Activated CD8-positive, alpha-beta T cell treated with anti-CD3 and anti-CD28 coated beads, Interleukin-2, amount 10 ng/mL, durations not matched to agents 7 days and 5 days (primary cell): ENCODE measurements around the gene SHD. TPM values are rescaled to one million over a fixed set of nuclear protein-coding genes. Genes with fewer than 3 reads are reported as not detected.
A peak's percentile ranks its signal among the peaks of the same experiment; 100 is the strongest.
"Not testable (repeated sequence)": the region's sequence is repeated elsewhere in the genome, so short reads cannot be mapped to it uniquely, and the experiment has no call there.

Source experiments
- ATAC-seq: fragments of 150-1000 bp; cut with Tn5 transposase; one replicate; pipeline ENCODE4 v1.10.0; 2021; ENCODE audit warnings: moderate library complexity
- CTCF ChIA-PET: fragments of 350-600 bp; sonication (Branson Sonifier 250); formaldehyde crosslinking; loops from one replicate; lab custom pipeline; 2021; ENCODE audit warnings: antibody characterized with exemption; lab: Charles Lee
- POLR2A ChIA-PET: fragments of 350-600 bp; sonication (Branson Sonifier 250); formaldehyde crosslinking; loops from one replicate; lab custom pipeline; 2021; ENCODE audit warnings: antibody characterized with exemption; lab: Charles Lee
- DNase-seq: peaks from one replicate; pipeline ENCODE4 v3.0.0-alpha.2; 2020
- H3K27ac Mint-ChIP-seq: one replicate; pipeline ENCODE4 v1.8.0; 2021; ENCODE audit warnings: mild to moderate bottlenecking, mixed read lengths
- H3K27me3 Mint-ChIP-seq: one replicate; pipeline ENCODE4 v1.8.0; 2021; ENCODE audit warnings: low read depth, mixed read lengths
- H3K36me3 Mint-ChIP-seq: one replicate; pipeline ENCODE4 v1.8.0; 2021; ENCODE audit warnings: low read depth, mixed read lengths
- H3K4me1 Mint-ChIP-seq: one replicate; pipeline ENCODE4 v1.8.0; 2021; ENCODE audit warnings: low read depth, mixed read lengths
- H3K4me3 Mint-ChIP-seq: one replicate; pipeline ENCODE4 v1.8.0; 2021; ENCODE audit warnings: mild to moderate bottlenecking, mixed read lengths
- H3K9me3 Mint-ChIP-seq: one replicate; pipeline ENCODE4 v1.8.0; 2022; ENCODE audit warnings: mixed read lengths; ENCODE audit not compliant: insufficient read depth
- total RNA-seq, 2 experiments: library from RNA; stranded (reverse); gene quantifications; one replicate each; pipeline ENCODE4 v1.2.3, GENCODE V29; 2021

The SHD gene
- total RNA-seq, 2 experiments from 2014 or later = not detected

GRCh38 chr19:4320419-4320818 is 41.4 kb downstream of the SHD start:
- Mint-ChIP-seq H3K27ac (no peak overlapping the region), H3K27me3 (no peaks in the 10 kb centered on the region), H3K4me3 (no peak overlapping the region), H3K36me3 (peaks cover 31% of the 10 kb centered on the region), H3K4me1 (peaks cover 3% of the 10 kb centered on the region), H3K9me3 (peaks cover 15% of the 10 kb centered on the region)
- ATAC-seq (no peak), DNase-seq (no peak)
- POLR2A ChIA-PET = interaction anchor here (1.4 kb wide), 1 partner anchor 22 kb away, joined by 4 read pairs; no protein-coding TSS in a partner anchor
- CTCF ChIA-PET = interaction anchor here (1.6 to 2.5 kb wide), 3 partner anchors 22 to 54 kb away, joined by 4 to 6 read pairs (median 5); partner anchors contain the start of gene MPND

- ATAC-seq = no peak
Observed at GRCh38 chr19:4322942-4323665, 44.0 kb downstream of the SHD start.

GRCh38 chr19:4323692-4324091 is 44.6 kb downstream of the SHD start:
- Mint-ChIP-seq H3K9me3 (peaks cover 15% of the 10 kb centered on the region), H3K27ac (no peak overlapping the region), H3K4me3 (no peak overlapping the region), H3K4me1 (peaks cover 25% of the 10 kb centered on the region), H3K36me3 (peaks cover 22% of the 10 kb centered on the region), H3K27me3 (peaks cover 4% of the 10 kb centered on the region)
- ATAC-seq (no peak), DNase-seq (no peak)
- CTCF ChIA-PET = interaction anchor here (1.0 to 2.8 kb wide), 4 partner anchors 19 to 57 kb away, joined by 3 to 12 read pairs (median 4); partner anchors contain the start of gene MPND
- POLR2A ChIA-PET = interaction anchor here (0.6 to 1.0 kb wide), 2 partner anchors 10 to 26 kb away, joined by 3 read pairs; no protein-coding TSS in a partner anchor

More at GRCh38 chr19:4322942-4323665, 44.0 kb downstream of the SHD start:
- Mint-ChIP-seq H3K9me3 (peaks cover 15% of the 10 kb centered on the region), H3K36me3 (peaks cover 26% of the 10 kb centered on the region), H3K4me1 (peaks cover 19% of the 10 kb centered on the region), H3K4me3 (no peak overlapping the region), H3K27ac (no peak overlapping the region), H3K27me3 (peaks cover 4% of the 10 kb centered on the region)
- POLR2A ChIA-PET = interaction anchor here (0.6 to 1.0 kb wide), 2 partner anchors 11 to 27 kb away, joined by 3 read pairs; no protein-coding TSS in a partner anchor
- CTCF ChIA-PET = interaction anchor here (2.2 to 2.8 kb wide), 3 partner anchors 20 to 56 kb away, joined by 5 to 12 read pairs (median 6); partner anchors contain the start of gene MPND
- no peak for DNase-seq

GRCh38 chr19:4324228-4324627 is 45.2 kb downstream of the SHD start:
- no peak overlapping the region for H3K27ac Mint-ChIP-seq
- ATAC-seq = no peak
- DNase-seq = no peak
- POLR2A ChIA-PET = interaction anchor here (1.0 to 2.0 kb wide), 3 partner anchors 18 to 78 kb away, joined by 3 to 5 read pairs (median 3); partner anchors contain the start of gene YJU2
- H3K4me1 Mint-ChIP-seq = peaks cover 27% of the 10 kb centered on the region
- H3K9me3 Mint-ChIP-seq = peaks cover 10% of the 10 kb centered on the region
- H3K27me3 Mint-ChIP-seq = peaks cover 4% of the 10 kb centered on the region
- no peak overlapping the region for H3K4me3 Mint-ChIP-seq
- H3K36me3 Mint-ChIP-seq = peaks cover 18% of the 10 kb centered on the region
- CTCF ChIA-PET = interaction anchor here (1.0 to 2.1 kb wide), 3 partner anchors 19 to 57 kb away, joined by 3 to 6 read pairs (median 4); partner anchors contain the start of gene MPND

- Mint-ChIP-seq H3K27me3 (peaks cover 4% of the 10 kb centered on the region), H3K4me1 (peaks cover 32% of the 10 kb centered on the region), H3K36me3 (peaks cover 12% of the 10 kb centered on the region), H3K4me3 (no peak overlapping the region), H3K9me3 (no peaks in the 10 kb centered on the region), H3K27ac (no peak overlapping the region)
- CTCF ChIA-PET = interaction anchor here (2.1 kb wide), 1 partner anchor 59 kb away, joined by 6 read pairs; no protein-coding TSS in a partner anchor
- no peak for ATAC-seq
- POLR2A ChIA-PET = interaction anchor here (2.0 kb wide), 1 partner anchor 16 kb away, joined by 5 read pairs; no protein-coding TSS in a partner anchor
- no peak for DNase-seq
Observed at GRCh38 chr19:4326215-4326836, 47.3 kb downstream of the SHD start.

- no peaks in the 10 kb centered on the region for H3K9me3 Mint-ChIP-seq
- DNase-seq (no peak), ATAC-seq (no peak)
- peaks cover 32% of the 10 kb centered on the region for H3K4me1 Mint-ChIP-seq
- peaks cover 12% of the 10 kb centered on the region for H3K36me3 Mint-ChIP-seq
- ChIA-PET POLR2A (no interaction called here), CTCF (no interaction called here)
- H3K27ac Mint-ChIP-seq = no peak overlapping the region
- peaks cover 4% of the 10 kb centered on the region for H3K27me3 Mint-ChIP-seq
- peak overlapping the region; percentile 31 for H3K4me3 Mint-ChIP-seq
Observed at GRCh38 chr19:4326837-4327251, 47.8 kb downstream of the SHD start.

- ChIA-PET CTCF (interaction anchor here (0.6 to 1.4 kb wide), 4 partner anchors 21 to 80 kb away, joined by 3 to 4 read pairs (median 4); partner anchors contain the start of gene YJU2), POLR2A (interaction anchor here (0.6 to 1.2 kb wide), 2 partner anchors 10 to 38 kb away, joined by 3 read pairs; no protein-coding TSS in a partner anchor)
- peak; percentile 74 for DNase-seq
- Mint-ChIP-seq H3K27ac (peak overlapping the region; percentile 67), H3K4me3 (peak overlapping the region; percentile 53), H3K4me1 (peaks cover 32% of the 10 kb centered on the region), H3K27me3 (peaks cover 4% of the 10 kb centered on the region), H3K36me3 (peaks cover 12% of the 10 kb centered on the region), H3K9me3 (no peaks in the 10 kb centered on the region)
- peak; percentile 18 for ATAC-seq
Observed at GRCh38 chr19:4327252-4327876, 48.3 kb downstream of the SHD start.

- H3K27ac Mint-ChIP-seq = peak overlapping the region; percentile 67
- ATAC-seq (no peak), DNase-seq (no peak)
- POLR2A ChIA-PET = interaction anchor here (0.6 to 1.2 kb wide), 2 partner anchors 10 to 38 kb away, joined by 3 read pairs; no protein-coding TSS in a partner anchor
- CTCF ChIA-PET = interaction anchor here (0.6 to 1.4 kb wide), 6 partner anchors 11 to 80 kb away, joined by 3 to 8 read pairs (median 4); partner anchors contain the start of genes MPND, STAP2 and YJU2
- H3K27me3 Mint-ChIP-seq = peaks cover 4% of the 10 kb centered on the region
- H3K4me3 Mint-ChIP-seq = peak overlapping the region; percentile 53
- H3K9me3 Mint-ChIP-seq = no peaks in the 10 kb centered on the region
- peaks cover 12% of the 10 kb centered on the region for H3K36me3 Mint-ChIP-seq
- peaks cover 32% of the 10 kb centered on the region for H3K4me1 Mint-ChIP-seq
Observed at GRCh38 chr19:4327877-4328242, 48.8 kb downstream of the SHD start.

- CTCF ChIA-PET = interaction anchor here (0.8 to 1.4 kb wide), 5 partner anchors 10 to 81 kb away, joined by 3 to 8 read pairs (median 4); partner anchors contain the start of genes MPND, STAP2 and YJU2
Observed at GRCh38 chr19:4328243-4328990, 49.4 kb downstream of the SHD start.

GRCh38 chr19:4328991-4329681 is 50.1 kb downstream of the SHD start:
- H3K9me3 Mint-ChIP-seq, ATAC-seq, DNase-seq, H3K27me3 Mint-ChIP-seq, CTCF ChIA-PET, POLR2A ChIA-PET: not testable (repeated sequence)
- Mint-ChIP-seq H3K27ac (peak overlapping the region; percentile 91), H3K4me3 (peak overlapping the region; percentile 82), H3K4me1 (peaks cover 32% of the 10 kb centered on the region), H3K36me3 (peaks cover 12% of the 10 kb centered on the region)

More at GRCh38 chr19:4328243-4328990, 49.4 kb downstream of the SHD start:
- Mint-ChIP-seq H3K4me1 (peaks cover 32% of the 10 kb centered on the region), H3K27me3 (peaks cover 4% of the 10 kb centered on the region), H3K27ac (peak overlapping the region; percentile 91), H3K4me3 (peak overlapping the region; percentile 82), H3K9me3 (no peaks in the 10 kb centered on the region), H3K36me3 (peaks cover 12% of the 10 kb centered on the region)
- DNase-seq = peak; percentile 95
- peak; percentile 89 for ATAC-seq
- POLR2A ChIA-PET = interaction anchor here (1.2 kb wide), 1 partner anchor 9 kb away, joined by 3 read pairs; no protein-coding TSS in a partner anchor
